OCI-LY1 (cell line): Measurements from ENCODE around the gene STS.

Experiments used
- H2AFZ ChIP-seq: fragments of 200-600 bp; sonication (generic), shearing (Covaris generic); 2 replicates; pipeline ENCODE4 v1.6.0; 2014; ENCODE audit warnings: antibody characterized with exemption, mild to moderate bottlenecking, low read length
- H3F3A ChIP-seq: fragments of 200-600 bp; sonication (generic), shearing (Covaris generic); 2 replicates; pipeline ENCODE4 v1.6.0; 2014; ENCODE audit warnings: mild to moderate bottlenecking, antibody characterized with exemption, low read length, moderate library complexity; ENCODE audit not compliant: insufficient read depth
- H3K27ac ChIP-seq: fragments of 200-600 bp; sonication (generic); 2 replicates; pipeline ENCODE4 v1.5.1; 2014; ENCODE audit warnings: low read length, mixed run types, mild to moderate bottlenecking, low read depth; ENCODE audit not compliant: poor library complexity, severe bottlenecking
- H3K27me3 ChIP-seq: fragments of 200-600 bp; sonication (generic); 2 replicates; pipeline ENCODE4 v1.6.0; 2014; ENCODE audit warnings: antibody characterized with exemption, mild to moderate bottlenecking, low read length, moderate library complexity; ENCODE audit not compliant: insufficient read depth
- H3K36me3 ChIP-seq: fragments of 200-600 bp; sonication (generic); 2 replicates; pipeline ENCODE4 v1.6.1; 2014; ENCODE audit warnings: mild to moderate bottlenecking, antibody characterized with exemption, low read length, moderate library complexity, mixed read lengths; ENCODE audit not compliant: insufficient read depth
- H3K4me1 ChIP-seq: fragments of 200-600 bp; sonication (generic); 2 replicates; pipeline ENCODE4 v1.5.1; 2014; ENCODE audit warnings: mild to moderate bottlenecking, low read length, moderate library complexity; ENCODE audit not compliant: insufficient read depth, severe bottlenecking
- H3K4me2 ChIP-seq: fragments of 200-600 bp; sonication (generic), shearing (Covaris generic); 2 replicates; pipeline ENCODE4 v1.6.1; 2014; ENCODE audit warnings: low read length
- H3K4me3 ChIP-seq: fragments of 200-600 bp; sonication (generic); 2 replicates; pipeline ENCODE4 v1.5.1; 2014; ENCODE audit warnings: low read length, low read depth, mild to moderate bottlenecking, mixed read lengths; ENCODE audit not compliant: poor library complexity, severe bottlenecking
- H3K79me2 ChIP-seq: fragments of 200-600 bp; shearing (Covaris generic); 2 replicates; pipeline ENCODE4 v1.6.1; 2016; ENCODE audit warnings: mixed run types, low read length, mixed read lengths; ENCODE audit not compliant: insufficient read depth
- H3K9ac ChIP-seq: fragments of 200-600 bp; sonication (generic), shearing (Covaris generic); 2 replicates; pipeline ENCODE4 v1.6.1; 2014; ENCODE audit warnings: mild to moderate bottlenecking, low read length, mixed read lengths
- H3K9me2 ChIP-seq: fragments of 200-600 bp; sonication (generic), shearing (Covaris generic); 2 replicates; pipeline ENCODE4 v1.6.1; 2014; ENCODE audit warnings: low read depth, mild to moderate bottlenecking, low read length, mixed read lengths
- H3K9me3 ChIP-seq: fragments of 200-600 bp; shearing (Covaris generic); 2 replicates; pipeline ENCODE4 v1.6.1; 2014; ENCODE audit warnings: low read length, mixed read lengths
- H4K20me1 ChIP-seq: fragments of 200-600 bp; sonication (generic), shearing (Covaris generic); 2 replicates; pipeline ENCODE4 v1.6.0; 2016; ENCODE audit warnings: mild to moderate bottlenecking, low read length; ENCODE audit not compliant: insufficient read depth
- EZH2 ChIP-seq: fragments of 200-600 bp; sonication (generic), shearing (Covaris generic); IDR thresholded peaks from 2 replicates; pipeline ENCODE4 v1.8.0; 2017; ENCODE audit warnings: borderline replicate concordance, mixed run types, mild to moderate bottlenecking, antibody characterized with exemption, low read length, moderate library complexity, mixed read lengths
- TF ChIP-seq, protein P1 (sequence below): fragments of 200-600 bp; sonication (generic), shearing (Covaris generic); IDR thresholded peaks from 2 replicates; pipeline ENCODE4 v1.5.1; 2017; ENCODE audit warnings: mild to moderate bottlenecking, antibody characterized with exemption, low read length, moderate library complexity, mixed read lengths

The STS gene

GRCh38 chrX:7146020-7146702, 1.4 kb upstream of the STS start:
- Histone ChIP-seq H3F3A (no peaks in the 10 kb centered on the region), H3K9ac (peak overlapping the region; percentile 99), H3K4me2 (peak overlapping the region; percentile 96), H3K9me3 (no peaks in the 10 kb centered on the region), H3K9me2 (no peaks in the 10 kb centered on the region), H2AFZ (no peak overlapping the region), H3K4me3 (peak overlapping the region; percentile 99), H4K20me1 (no peaks in the 10 kb centered on the region), H3K27ac (peak overlapping the region; percentile 92), H3K4me1 (peaks cover 46% of the 10 kb centered on the region), H3K79me2 (peaks cover 60% of the 10 kb centered on the region), H3K36me3 (peaks cover 17% of the 10 kb centered on the region), H3K27me3 (no peaks in the 10 kb centered on the region)
- TF ChIP-seq, protein P1, sequence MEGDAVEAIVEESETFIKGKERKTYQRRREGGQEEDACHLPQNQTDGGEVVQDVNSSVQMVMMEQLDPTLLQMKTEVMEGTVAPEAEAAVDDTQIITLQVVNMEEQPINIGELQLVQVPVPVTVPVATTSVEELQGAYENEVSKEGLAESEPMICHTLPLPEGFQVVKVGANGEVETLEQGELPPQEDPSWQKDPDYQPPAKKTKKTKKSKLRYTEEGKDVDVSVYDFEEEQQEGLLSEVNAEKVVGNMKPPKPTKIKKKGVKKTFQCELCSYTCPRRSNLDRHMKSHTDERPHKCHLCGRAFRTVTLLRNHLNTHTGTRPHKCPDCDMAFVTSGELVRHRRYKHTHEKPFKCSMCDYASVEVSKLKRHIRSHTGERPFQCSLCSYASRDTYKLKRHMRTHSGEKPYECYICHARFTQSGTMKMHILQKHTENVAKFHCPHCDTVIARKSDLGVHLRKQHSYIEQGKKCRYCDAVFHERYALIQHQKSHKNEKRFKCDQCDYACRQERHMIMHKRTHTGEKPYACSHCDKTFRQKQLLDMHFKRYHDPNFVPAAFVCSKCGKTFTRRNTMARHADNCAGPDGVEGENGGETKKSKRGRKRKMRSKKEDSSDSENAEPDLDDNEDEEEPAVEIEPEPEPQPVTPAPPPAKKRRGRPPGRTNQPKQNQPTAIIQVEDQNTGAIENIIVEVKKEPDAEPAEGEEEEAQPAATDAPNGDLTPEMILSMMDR: no peak
- TF ChIP-seq EZH2: no peak

- peaks cover 46% of the 10 kb centered on the region for H3K4me1 ChIP-seq
- H3K4me3 ChIP-seq: peak overlapping the region; percentile 99
- H3K27me3 ChIP-seq: no peaks in the 10 kb centered on the region
- no peaks in the 10 kb centered on the region for H3K9me2 ChIP-seq
- H3F3A ChIP-seq: no peaks in the 10 kb centered on the region
- TF ChIP-seq EZH2: no peak
- TF ChIP-seq, protein P1: no peak
- peaks cover 54% of the 10 kb centered on the region for H3K79me2 ChIP-seq
- no peaks in the 10 kb centered on the region for H4K20me1 ChIP-seq
- H3K9ac ChIP-seq: peak overlapping the region; percentile 99
- peak overlapping the region; percentile 96 for H3K4me2 ChIP-seq
- no peak overlapping the region for H2AFZ ChIP-seq
- H3K36me3 ChIP-seq: peaks cover 11% of the 10 kb centered on the region
- H3K9me3 ChIP-seq: no peaks in the 10 kb centered on the region
- H3K27ac ChIP-seq: peak overlapping the region; percentile 92
These were observed 654 bp upstream of the STS start for GRCh38 chrX:7146703-7147412.

- Histone ChIP-seq H3K4me1 (peaks cover 46% of the 10 kb centered on the region), H3K27ac (peak within 1 kb of the TSS; percentile 92), H3K36me3 (peaks cover under 1% of the 10 kb centered on the region; the same call in 1 of the 2 replicates), H3K9me2 (no peaks in the 10 kb centered on the region), H3K27me3 (no peaks in the 10 kb centered on the region), H4K20me1 (no peaks in the 10 kb centered on the region), H3K4me3 (peak within 1 kb of the TSS; percentile 99), H3F3A (no peaks in the 10 kb centered on the region), H3K79me2 (peaks cover 43% of the 10 kb centered on the region), H3K9me3 (no peaks in the 10 kb centered on the region), H3K9ac (peak within 1 kb of the TSS; percentile 99), H3K4me2 (peak within 1 kb of the TSS; percentile 96), H2AFZ (no peak within 1 kb of the TSS)
- TF ChIP-seq, protein P1: no peak
- TF ChIP-seq EZH2: no peak
These were observed 704 bp downstream of the STS start, which contains the start of gene PUDP for GRCh38 chrX:7147978-7148854. TSS of gene PUDP (minus strand) at chrX:7148153. CDS start at chrX:7148113, 40 bp downstream.
